AG09319 (cell line): ENCODE results near the gene MTMR12.
"Not testable (repeated sequence)": the region's sequence is repeated elsewhere in the genome, so short reads cannot be mapped to it uniquely, and the experiment has no call there.

Experiments
- DNase-seq: peaks from one replicate; pipeline ENCODE4 v3.0.0-alpha.2; 2010; ENCODE audit warnings: low read depth; ENCODE audit errors: extremely low read depth
- TF ChIP-seq, protein P1 (sequence below): IDR thresholded peaks from 2 replicates; pipeline ENCODE4 v1.5.1; 2011; ENCODE audit warnings: low read depth, mild to moderate bottlenecking, inconsistent platforms, low read length, moderate library complexity

Gene MTMR12

DNA sequence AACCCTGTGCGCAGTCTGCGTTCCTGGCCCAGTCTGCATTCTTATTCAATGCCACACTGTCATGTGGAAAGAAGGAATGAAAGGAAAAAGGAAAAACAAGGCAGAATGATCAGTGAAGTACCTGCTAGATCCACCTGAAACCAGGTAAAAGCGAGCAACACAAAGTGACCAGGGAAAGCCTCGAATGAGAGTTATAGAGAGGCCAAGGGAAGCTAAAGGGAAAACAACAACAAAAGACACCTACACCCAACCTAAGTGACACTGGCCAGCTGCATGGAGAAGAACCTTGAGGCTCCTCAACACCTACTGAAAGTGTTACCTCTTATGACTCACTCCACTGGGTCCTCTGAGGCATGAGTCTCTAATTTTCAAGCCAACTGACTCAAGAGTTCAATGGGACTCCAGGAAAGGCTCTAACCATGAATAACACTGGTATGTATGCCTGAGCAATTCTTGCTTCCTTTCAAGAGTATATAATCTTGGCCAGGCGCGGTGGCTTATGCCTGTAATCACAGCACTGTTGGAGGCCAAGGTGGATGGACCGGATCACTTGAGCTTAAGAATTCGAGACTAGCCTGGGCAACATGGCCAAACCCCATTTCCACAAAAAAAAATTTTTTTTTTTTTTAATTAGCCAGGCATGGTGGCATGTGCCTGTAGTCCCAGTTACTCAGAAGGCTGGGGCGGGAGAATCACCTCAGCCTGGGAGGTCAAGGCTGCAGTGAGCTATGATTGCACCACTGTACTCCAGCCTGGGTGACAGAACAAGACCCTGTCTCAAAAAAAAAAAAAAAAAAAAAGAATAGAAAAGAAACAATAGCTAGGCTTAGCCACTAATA, 29.0 kb downstream of the MTMR12 start:
- DNase-seq: no peak
- TF ChIP-seq, protein P1, sequence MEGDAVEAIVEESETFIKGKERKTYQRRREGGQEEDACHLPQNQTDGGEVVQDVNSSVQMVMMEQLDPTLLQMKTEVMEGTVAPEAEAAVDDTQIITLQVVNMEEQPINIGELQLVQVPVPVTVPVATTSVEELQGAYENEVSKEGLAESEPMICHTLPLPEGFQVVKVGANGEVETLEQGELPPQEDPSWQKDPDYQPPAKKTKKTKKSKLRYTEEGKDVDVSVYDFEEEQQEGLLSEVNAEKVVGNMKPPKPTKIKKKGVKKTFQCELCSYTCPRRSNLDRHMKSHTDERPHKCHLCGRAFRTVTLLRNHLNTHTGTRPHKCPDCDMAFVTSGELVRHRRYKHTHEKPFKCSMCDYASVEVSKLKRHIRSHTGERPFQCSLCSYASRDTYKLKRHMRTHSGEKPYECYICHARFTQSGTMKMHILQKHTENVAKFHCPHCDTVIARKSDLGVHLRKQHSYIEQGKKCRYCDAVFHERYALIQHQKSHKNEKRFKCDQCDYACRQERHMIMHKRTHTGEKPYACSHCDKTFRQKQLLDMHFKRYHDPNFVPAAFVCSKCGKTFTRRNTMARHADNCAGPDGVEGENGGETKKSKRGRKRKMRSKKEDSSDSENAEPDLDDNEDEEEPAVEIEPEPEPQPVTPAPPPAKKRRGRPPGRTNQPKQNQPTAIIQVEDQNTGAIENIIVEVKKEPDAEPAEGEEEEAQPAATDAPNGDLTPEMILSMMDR: no peak

DNA sequence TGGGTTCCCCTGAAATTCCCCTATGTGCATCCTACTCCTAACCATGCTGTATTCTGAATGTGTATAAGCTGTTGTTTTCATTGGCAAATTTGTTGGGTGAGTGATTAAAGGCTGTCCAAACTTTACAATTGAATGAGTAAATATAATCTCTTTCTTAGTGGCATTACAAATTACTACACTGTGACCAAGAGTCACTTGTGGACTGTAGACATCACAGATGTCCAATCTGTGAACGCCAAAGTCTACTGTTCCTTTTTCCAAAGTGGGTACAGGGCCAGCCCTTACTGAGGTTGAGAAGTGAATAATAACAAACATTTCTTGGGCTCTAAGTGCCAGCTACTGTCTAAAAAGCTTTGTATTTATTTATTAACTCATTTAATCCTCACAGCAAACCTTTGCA, 29.7 kb downstream of the MTMR12 start:
- TF ChIP-seq, protein P1: no peak
- DNase-seq: no peak

DNA sequence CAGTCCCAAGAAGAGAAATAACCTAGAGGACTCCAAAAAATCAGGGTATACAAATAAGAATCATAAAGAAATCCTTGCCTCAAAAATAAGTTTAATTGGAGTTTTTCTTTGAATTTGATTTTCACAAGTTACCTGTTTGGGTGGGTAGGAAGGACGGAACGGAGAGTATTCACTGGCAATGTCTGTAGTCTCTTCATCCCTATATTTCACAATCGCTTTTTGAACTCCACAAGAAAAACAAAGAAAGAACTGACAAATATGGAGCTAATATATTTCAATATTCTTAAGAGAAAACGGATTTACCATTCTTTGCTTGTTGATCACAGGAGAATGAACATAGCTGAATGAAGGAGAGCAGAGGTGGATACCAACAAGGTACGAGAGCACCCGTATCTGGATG, 30.1 kb downstream of the MTMR12 start:
- no peak for DNase-seq
- TF ChIP-seq, protein P1: no peak

DNA sequence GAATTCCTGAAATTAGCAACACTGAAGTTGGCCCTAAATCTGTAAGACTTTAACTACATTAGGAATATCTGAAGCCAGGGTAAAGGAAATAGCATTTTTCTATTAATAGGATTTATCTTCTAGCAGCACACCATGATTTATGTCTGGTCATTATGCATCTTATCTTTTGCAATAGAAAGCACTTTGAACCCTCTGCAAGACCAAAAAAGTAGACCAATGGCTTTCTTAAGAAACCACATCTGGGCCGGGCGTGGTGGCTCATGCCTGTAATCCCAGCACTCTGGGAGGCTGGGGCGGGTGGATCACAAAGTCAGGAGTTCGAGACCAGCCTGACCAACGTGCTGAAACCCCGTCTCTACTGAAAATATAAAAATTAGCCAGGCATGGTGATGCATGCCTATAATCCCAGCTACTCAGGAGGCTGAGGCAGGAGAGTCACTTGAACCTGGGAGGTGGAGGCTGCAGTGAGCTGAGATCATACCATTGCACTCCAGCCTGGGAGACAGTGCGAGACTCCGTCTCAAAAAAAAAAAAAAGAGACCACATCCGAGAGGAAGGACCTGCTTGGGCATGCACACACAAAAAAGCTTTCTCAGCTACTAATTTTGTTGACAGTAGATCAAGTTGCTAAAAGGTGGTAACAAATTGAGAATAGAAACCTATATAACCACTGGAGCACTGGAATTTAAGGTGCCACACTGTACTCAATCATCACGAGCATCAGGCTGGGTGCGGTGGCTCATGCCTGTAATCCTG, 31.2 kb downstream of the MTMR12 start:
- not testable (repeated sequence) for DNase-seq

DNA sequence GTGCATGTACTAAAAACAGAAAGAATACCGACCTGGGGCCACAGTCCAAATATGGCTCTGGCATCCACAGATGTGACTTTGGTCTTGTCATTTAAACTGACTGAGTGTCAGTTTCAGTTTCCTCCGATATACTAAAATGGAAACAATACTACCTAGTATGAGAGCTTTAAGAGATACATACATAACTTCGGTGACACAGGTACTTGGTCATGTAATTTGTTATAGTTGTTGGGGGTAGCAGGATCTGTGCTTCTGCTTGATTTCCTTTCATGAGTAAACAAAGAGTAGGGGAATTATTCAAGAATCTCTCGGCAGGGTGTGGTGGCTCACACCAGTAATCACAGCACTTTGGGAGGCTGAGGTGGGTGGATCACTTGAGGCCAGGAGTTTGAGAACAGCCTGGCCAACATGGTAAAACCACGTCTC, 32.1 kb downstream of the MTMR12 start:
- TF ChIP-seq, protein P1: no peak
- no peak for DNase-seq

DNA sequence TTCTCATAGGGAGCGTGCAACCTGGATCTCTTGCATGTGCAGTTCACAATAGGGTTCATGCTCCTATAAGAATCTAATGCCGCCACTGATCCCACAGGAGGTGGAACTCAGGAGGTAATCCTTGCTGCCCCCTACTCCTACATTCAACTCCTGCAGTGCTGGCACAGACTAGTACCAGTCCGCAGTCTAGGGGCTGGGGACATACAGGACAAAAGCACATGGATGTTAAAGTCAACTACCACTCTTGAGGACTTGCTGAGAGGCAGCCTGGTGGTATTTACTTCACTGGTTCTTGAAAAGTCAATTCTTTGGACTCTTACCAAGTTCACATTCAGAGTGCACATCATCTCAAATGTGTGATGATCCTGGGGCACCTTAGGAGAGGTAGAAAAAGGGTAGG, 33.0 kb downstream of the MTMR12 start:
- TF ChIP-seq, protein P1: no peak
- DNase-seq: no peak

DNA sequence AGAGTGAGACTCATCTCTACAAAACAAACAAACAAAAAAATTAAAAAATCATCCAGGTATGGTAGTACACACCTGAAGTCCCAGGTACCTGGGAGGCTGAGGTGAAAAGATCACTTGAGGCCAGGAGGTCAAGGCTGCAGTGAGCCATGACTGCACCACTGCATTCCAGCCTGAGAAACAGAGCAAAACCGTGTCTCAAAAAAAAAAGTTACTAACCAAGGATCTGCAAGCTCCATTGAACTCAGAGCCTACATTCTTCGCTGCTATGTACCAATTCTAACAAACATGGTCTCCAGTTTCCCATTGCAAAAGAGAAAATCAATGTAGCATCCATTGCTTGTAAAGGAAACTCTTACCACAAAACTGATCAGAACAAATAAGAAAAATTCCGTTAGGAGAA, 33.5 kb downstream of the MTMR12 start:
- TF ChIP-seq, protein P1: no peak
- DNase-seq: no peak
